Choroid plexus epithelial cell (primary cell): Measurements from ENCODE around the gene SH3TC1.

ENCODE experiments used
- DNase-seq: peaks from one replicate; pipeline ENCODE4 v3.0.0-alpha.2; 2010; ENCODE audit warnings: low read depth
- H3K4me3 ChIP-seq: 2 replicates; pipeline ENCODE4 v1.5.1; 2011; ENCODE audit warnings: low read depth, mild to moderate bottlenecking, control low read depth, low read length, moderate library complexity
- CTCF ChIP-seq: conservative IDR thresholded peaks from 2 replicates; pipeline ENCODE4 v1.5.1; 2011; ENCODE audit warnings: low read depth, mild to moderate bottlenecking, control low read depth, inconsistent platforms, low read length, moderate library complexity

The SH3TC1 gene

GRCh38 chr4:8204576-8205227, 5.6 kb downstream of the SH3TC1 start:
- TF ChIP-seq CTCF, result no peak
- no peak for DNase-seq
- no peak overlapping the region for H3K4me3 ChIP-seq

GRCh38 chr4:8205241-8205707, 6.2 kb downstream of the SH3TC1 start:
- no peak for DNase-seq
- H3K4me3 ChIP-seq, result no peak overlapping the region
- no peak for TF ChIP-seq CTCF

GRCh38 chr4:8205749-8206611, 6.9 kb downstream of the SH3TC1 start:
- no peak for DNase-seq
- no peak overlapping the region for H3K4me3 ChIP-seq
- TF ChIP-seq CTCF, result no peak

GRCh38 chr4:8207314-8207713, 8.2 kb downstream of the SH3TC1 start:
- TF ChIP-seq CTCF, result no peak
- H3K4me3 ChIP-seq, result no peak overlapping the region
- DNase-seq, result no peak

GRCh38 chr4:8208565-8208964, 9.5 kb downstream of the SH3TC1 start:
- H3K4me3 ChIP-seq, result no peak overlapping the region
- no peak for DNase-seq
- TF ChIP-seq CTCF, result no peak

- TF ChIP-seq CTCF, result no peak
- H3K4me3 ChIP-seq, result no peak overlapping the region
- no peak for DNase-seq
Observed at GRCh38 chr4:8209181-8209874, 10.2 kb downstream of the SH3TC1 start.
